Common myeloid progenitor, CD34-positive (primary cell): ENCODE results near the gene RPL38.
A peak's percentile ranks its signal among the peaks of the same experiment; 100 is the strongest.

Source experiments
- CTCF ChIA-PET: fragments of 350-600 bp; sonication (Branson Sonifier 250); formaldehyde crosslinking; loops from one replicate; lab custom pipeline; 2021; ENCODE audit warnings: antibody characterized with exemption; lab: Charles Lee
- POLR2A ChIA-PET: fragments of 350-600 bp; sonication (Branson Sonifier 250); formaldehyde crosslinking; loops from one replicate; lab custom pipeline; 2021; ENCODE audit warnings: antibody characterized with exemption; lab: Charles Lee
- DNase-seq, 3 donors: peaks; one replicate each; pipeline versions ENCODE4 v3.0.0 to v3.0.0-alpha.2; 2013
- H3K27ac ChIP-seq, 2 experiments: 1 replicate in 1 of 2; 2 replicates in 1 of 2; pipeline ENCODE4 v1.7.0; 2013; ENCODE audit warnings: inconsistent platforms in 2 of 2, low read length in 2 of 2, mild to moderate bottlenecking in 2 of 2, low read depth in 1 of 2, moderate library complexity in 1 of 2; ENCODE audit not compliant: severe bottlenecking in 2 of 2, insufficient read depth in 1 of 2, poor library complexity in 1 of 2
- H3K27me3 ChIP-seq, 5 experiments: replicated peaks in 2 of 5; 1 replicate in 3 of 5; 2 replicates in 2 of 5; pipeline versions ENCODE4 v1.6.1 to v1.7.0; 2013; ENCODE audit warnings: low read length in 4 of 5, mild to moderate bottlenecking in 2 of 5, moderate library complexity in 2 of 5, inconsistent platforms in 1 of 5; ENCODE audit not compliant: insufficient read depth in 5 of 5, control insufficient read depth in 4 of 5
- H3K36me3 ChIP-seq, 4 experiments: 1 replicate in 2 of 4; 2 replicates in 2 of 4; pipeline versions ENCODE4 v1.6.1 to v1.7.0; 2013; ENCODE audit warnings: low read length in 3 of 4, control low read depth in 1 of 4, mild to moderate bottlenecking in 1 of 4; ENCODE audit not compliant: control insufficient read depth in 4 of 4, insufficient read depth in 4 of 4
- H3K4me1 ChIP-seq, 4 experiments: 1 replicate in 3 of 4; 2 replicates in 1 of 4; pipeline versions ENCODE4 v1.6.1 to v1.7.1; 2013; ENCODE audit warnings: low read length in 3 of 4, mild to moderate bottlenecking in 3 of 4, control low read depth in 1 of 4, inconsistent platforms in 1 of 4, moderate library complexity in 1 of 4; ENCODE audit not compliant: control insufficient read depth in 4 of 4, insufficient read depth in 4 of 4; ENCODE audit errors: control extremely low read depth in 1 of 4
- H3K4me3 ChIP-seq, 7 experiments: 1 replicate in 4 of 7; 2 replicates in 3 of 7; pipeline versions ENCODE4 v1.5.1 to v1.7.0; 2013; ENCODE audit warnings: mild to moderate bottlenecking in 7 of 7, low read length in 6 of 7, moderate library complexity in 6 of 7, inconsistent platforms in 2 of 7, low read depth in 2 of 7, control low read depth in 1 of 7; ENCODE audit not compliant: insufficient read depth in 4 of 7, control insufficient read depth in 1 of 7; ENCODE audit errors: extremely low read depth in 1 of 7
- H3K9me3 ChIP-seq, 5 experiments: 1 replicate in 4 of 5; 2 replicates in 1 of 5; pipeline versions ENCODE4 v1.6.1 to v1.7.1; 2013; ENCODE audit warnings: low read length in 4 of 5, mild to moderate bottlenecking in 2 of 5, inconsistent platforms in 1 of 5, low read depth in 1 of 5, moderate library complexity in 1 of 5; ENCODE audit not compliant: control insufficient read depth in 4 of 5, insufficient read depth in 2 of 5; ENCODE audit errors: control extremely low read depth in 1 of 5
- WGBS: methylation state at CpG from one replicate; pipeline ENCODE4 v1.1.5; 2013; ENCODE audit not compliant: insufficient coverage; 5-methylcytosine and 5-hydroxymethylcytosine counted together

RPL38 gene

GRCh38 chr17:74170924-74171323, 32.6 kb upstream of the RPL38 start:
- no peak for DNase-seq
- Histone ChIP-seq H3K4me3 (no peak overlapping the region), H3K27ac (no peak overlapping the region), H3K36me3 (no peaks in the 10 kb centered on the region), H3K9me3 (peaks cover 0 to 5% (median 0%) of the 10 kb centered on the region in 5 experiments), H3K4me1 (no peaks in the 10 kb centered on the region), H3K27me3 (peaks cover 0 to 8% (median 0%) of the 10 kb centered on the region in 5 experiments)
- ChIA-PET CTCF (no interaction called here), POLR2A (no interaction called here)
- no CpG with 5 or more reads among the region's 1 CpG for whole genome bisulfite sequencing

GRCh38 chr17:74172700-74173099, 30.8 kb upstream of the RPL38 start:
- Histone ChIP-seq H3K4me1 (no peaks in the 10 kb centered on the region), H3K4me3 (no peak overlapping the region), H3K9me3 (no peaks in the 10 kb centered on the region), H3K27ac (no peak overlapping the region), H3K27me3 (peaks cover 0 to 8% (median 0%) of the 10 kb centered on the region in 5 experiments), H3K36me3 (no peaks in the 10 kb centered on the region)
- ChIA-PET CTCF (no interaction called here), POLR2A (no interaction called here)
- no CpG with 5 or more reads among the region's 3 CpGs for WGBS
- DNase-seq, result no peak

GRCh38 chr17:74176546-74177001, 26.9 kb upstream of the RPL38 start:
- Histone ChIP-seq H3K9me3 (no peaks in the 10 kb centered on the region), H3K4me3 (no peak overlapping the region), H3K36me3 (no peaks in the 10 kb centered on the region), H3K27me3 (peaks cover 0 to 8% (median 2%) of the 10 kb centered on the region in 5 experiments), H3K4me1 (no peaks in the 10 kb centered on the region), H3K27ac (no peak overlapping the region)
- ChIA-PET POLR2A (no interaction called here), CTCF (interaction anchor here (0.7 to 2.1 kb wide), 9 partner anchors 10 to 748 kb away, joined by 3 to 8 read pairs (median 3); no protein-coding TSS in a partner anchor)
- DNase-seq, result peak; percentile 57 to 74 (median 65)
- 55% methylated on average over 9 of the region's 10 CpGs for WGBS

- DNase-seq, result no peak
Observed at GRCh38 chr17:74177018-74177450, 26.4 kb upstream of the RPL38 start.

DNA sequence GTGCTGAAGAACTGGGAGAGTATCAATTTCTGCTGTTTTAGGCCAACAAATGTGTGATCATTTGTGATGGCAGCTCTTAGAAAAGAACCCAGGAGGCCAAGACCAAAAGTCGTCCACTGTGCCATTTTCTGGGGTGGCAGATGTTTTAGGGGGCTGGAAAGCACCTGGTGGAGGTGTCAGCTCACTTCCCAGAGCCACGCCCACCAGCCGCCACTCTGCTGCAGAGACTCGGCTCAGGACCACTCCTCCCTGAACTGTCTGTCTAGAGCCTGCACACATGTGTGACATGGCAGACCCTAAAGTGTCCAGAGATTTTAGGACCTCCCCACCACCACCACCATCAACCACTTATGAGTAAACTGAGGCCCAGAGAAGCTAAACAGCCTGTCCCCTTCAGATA, 23.9 kb upstream of the RPL38 start:
- POLR2A ChIA-PET, result no interaction called here
- CTCF ChIA-PET, result interaction anchor here (0.9 to 1.3 kb wide), 2 partner anchors 11 to 533 kb away, joined by 3 to 7 read pairs; no protein-coding TSS in a partner anchor
- no peaks in the 10 kb centered on the region for H3K4me1 ChIP-seq

More at GRCh38 chr17:74177018-74177450, 26.4 kb upstream of the RPL38 start:
- H3K4me3 ChIP-seq, result no peak overlapping the region
- no peaks in the 10 kb centered on the region for H3K4me1 ChIP-seq
- POLR2A ChIA-PET, result no interaction called here
- no peaks in the 10 kb centered on the region for H3K9me3 ChIP-seq
- no peak overlapping the region for H3K27ac ChIP-seq
- peaks cover 0 to 8% (median 2%) of the 10 kb centered on the region in 5 experiments for H3K27me3 ChIP-seq
- CTCF ChIA-PET, result interaction anchor here (0.6 to 2.1 kb wide), 8 partner anchors 11 to 821 kb away, joined by 3 to 8 read pairs (median 3); no protein-coding TSS in a partner anchor
- H3K36me3 ChIP-seq, result no peaks in the 10 kb centered on the region
- WGBS, result no CpG with 5 or more reads among the region's 1 CpG

GRCh38 chr17:74180336-74180735, 23.1 kb upstream of the RPL38 start:
- Histone ChIP-seq H3K4me1 (no peaks in the 10 kb centered on the region), H3K4me3 (no peak overlapping the region), H3K9me3 (no peaks in the 10 kb centered on the region), H3K27ac (no peak overlapping the region), H3K36me3 (no peaks in the 10 kb centered on the region), H3K27me3 (peaks cover 0 to 5% (median 2%) of the 10 kb centered on the region in 5 experiments)
- DNase-seq, result no peak
- POLR2A ChIA-PET, result no interaction called here
- CTCF ChIA-PET, result interaction anchor here (0.9 to 1.3 kb wide), 2 partner anchors 10 to 534 kb away, joined by 3 to 7 read pairs; no protein-coding TSS in a partner anchor
- 100% methylated on average over 1 of the region's 8 CpGs for WGBS

More for the DNA sequence above, 23.9 kb upstream of the RPL38 start:
- 92% methylated on average over 3 of the region's 4 CpGs for WGBS
- no peak for DNase-seq
- Histone ChIP-seq H3K27ac (no peak overlapping the region), H3K9me3 (no peaks in the 10 kb centered on the region), H3K27me3 (peaks cover 0 to 7% (median 2%) of the 10 kb centered on the region in 5 experiments), H3K36me3 (no peaks in the 10 kb centered on the region), H3K4me3 (no peak overlapping the region)

GRCh38 chr17:74181341-74181740, 22.1 kb upstream of the RPL38 start:
- Histone ChIP-seq H3K4me3 (no peak overlapping the region), H3K4me1 (no peaks in the 10 kb centered on the region), H3K9me3 (no peaks in the 10 kb centered on the region), H3K27me3 (peaks cover 0 to 5% (median 0%) of the 10 kb centered on the region in 5 experiments), H3K36me3 (no peaks in the 10 kb centered on the region), H3K27ac (no peak overlapping the region)
- WGBS, result no CpG with 5 or more reads among the region's 4 CpGs
- POLR2A ChIA-PET, result interaction anchor here (1.2 kb wide), 1 partner anchor 19 kb away, joined by 4 read pairs; no protein-coding TSS in a partner anchor
- no peak for DNase-seq
- CTCF ChIA-PET, result interaction anchor here (1.1 kb wide), 1 partner anchor 16 kb away, joined by 3 read pairs; no protein-coding TSS in a partner anchor
